Endothelial cell of umbilical vein (primary cell): Measurements from ENCODE around the gene COL1A2. TPM values are rescaled to one million over a fixed set of nuclear protein-coding genes. Genes with fewer than 3 reads are reported as not detected.

Experiments
- polyA plus RNA-seq, 4 experiments: library from polyadenylated mRNA; depleted of rRNA in 3 of 4; stranded (reverse) in 3 of 4; unstranded in 1 of 4; fragments of >200 nt; gene quantifications; 2 replicates each; pipeline versions ENCODE4 v1.2.1 to v1.2.3, GENCODE V29; 2011 to 2012; ENCODE audit warnings: missing spikeins in 1 of 4
- total RNA-seq: library from RNA; stranded (reverse); gene quantifications from 2 replicates; pipeline ENCODE4 v1.2.3, GENCODE V29; 2021

The COL1A2 gene
- total and polyA plus RNA-seq, 2 donors (not counting 3 experiments of a cell fraction or from before 2014, with no cell fraction given): 28.9 to 40.8 TPM

Other genes with a start within 250 kb of the COL1A2 start
- 14.0 and 16.0 TPM in 2 replicates for gene CASD1, start 114.9 kb downstream of the COL1A2 start, total RNA-seq
- 6.1 and 8.6 TPM in 2 replicates for gene CASD1, start 114.9 kb downstream of the COL1A2 start, polyA plus RNA-seq